CD4-positive, alpha-beta T cell treated with Interleukin-6 for 4 hours (primary cell): ENCODE results near the gene KIFBP.

Source experiments
- DNase-seq: peaks from one replicate; pipeline ENCODE4 v3.0.0-alpha.2; 2020; ENCODE audit warnings: mixed read lengths

Gene KIFBP

DNA sequence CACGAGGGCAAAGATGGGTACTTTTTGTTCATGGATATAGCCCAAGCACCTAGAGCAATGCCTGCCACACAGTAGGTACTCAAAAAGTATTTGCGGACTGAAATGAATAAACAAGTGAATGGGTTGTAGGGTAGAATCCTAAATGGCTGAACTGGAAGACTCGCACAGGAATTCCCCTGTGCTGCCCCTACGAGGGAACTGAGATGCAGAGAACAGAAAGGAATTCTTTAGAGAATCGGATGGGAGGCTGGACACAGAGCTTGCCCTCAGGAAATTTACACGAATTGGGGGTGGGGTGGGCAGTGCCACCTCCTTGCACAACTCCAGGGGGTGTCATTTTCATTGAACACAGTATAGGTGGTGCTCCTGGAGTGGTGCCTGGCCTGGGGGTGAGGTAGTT, 64.1 kb downstream of the KIFBP start:
- no peak for DNase-seq

DNA sequence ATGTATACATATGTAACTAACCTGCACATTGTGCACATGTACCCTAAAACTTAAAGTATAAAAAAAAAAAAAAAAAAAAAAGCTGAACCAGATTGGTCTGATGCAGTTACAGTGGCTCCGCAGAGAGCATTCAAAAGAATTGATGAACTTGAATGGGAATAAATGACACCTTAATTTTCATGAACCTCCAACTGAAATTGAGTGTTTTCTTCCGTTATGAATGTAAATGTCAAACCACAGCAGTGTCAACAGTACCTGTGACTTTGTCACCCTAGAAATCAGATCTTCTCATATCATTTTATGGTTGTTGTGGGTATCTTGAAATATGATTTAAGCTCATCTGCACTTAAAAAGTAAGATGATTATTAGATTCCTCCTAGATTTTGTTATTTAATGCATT, 66.6 kb downstream of the KIFBP start:
- no peak for DNase-seq

DNA sequence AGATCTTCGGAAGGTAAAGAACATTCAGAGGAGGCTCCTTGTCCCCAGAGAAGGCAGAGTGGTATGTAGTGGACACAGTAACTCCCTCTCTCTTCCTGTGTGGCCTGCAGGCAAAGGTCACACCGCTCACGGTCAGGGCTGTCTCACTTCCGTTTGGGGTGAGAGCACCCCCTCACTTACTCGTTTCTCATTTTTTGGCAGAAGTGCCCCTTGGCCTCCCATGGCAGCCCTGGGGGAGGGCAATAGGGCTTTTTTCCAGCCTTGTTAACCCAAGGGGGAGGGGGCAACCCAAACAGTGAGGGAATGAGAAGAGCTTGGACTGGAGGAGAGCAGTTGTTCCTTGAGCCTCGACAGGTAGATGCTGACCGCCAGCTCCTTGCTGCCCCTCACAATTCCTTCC, 67.5 kb downstream of the KIFBP start:
- no peak for DNase-seq

DNA sequence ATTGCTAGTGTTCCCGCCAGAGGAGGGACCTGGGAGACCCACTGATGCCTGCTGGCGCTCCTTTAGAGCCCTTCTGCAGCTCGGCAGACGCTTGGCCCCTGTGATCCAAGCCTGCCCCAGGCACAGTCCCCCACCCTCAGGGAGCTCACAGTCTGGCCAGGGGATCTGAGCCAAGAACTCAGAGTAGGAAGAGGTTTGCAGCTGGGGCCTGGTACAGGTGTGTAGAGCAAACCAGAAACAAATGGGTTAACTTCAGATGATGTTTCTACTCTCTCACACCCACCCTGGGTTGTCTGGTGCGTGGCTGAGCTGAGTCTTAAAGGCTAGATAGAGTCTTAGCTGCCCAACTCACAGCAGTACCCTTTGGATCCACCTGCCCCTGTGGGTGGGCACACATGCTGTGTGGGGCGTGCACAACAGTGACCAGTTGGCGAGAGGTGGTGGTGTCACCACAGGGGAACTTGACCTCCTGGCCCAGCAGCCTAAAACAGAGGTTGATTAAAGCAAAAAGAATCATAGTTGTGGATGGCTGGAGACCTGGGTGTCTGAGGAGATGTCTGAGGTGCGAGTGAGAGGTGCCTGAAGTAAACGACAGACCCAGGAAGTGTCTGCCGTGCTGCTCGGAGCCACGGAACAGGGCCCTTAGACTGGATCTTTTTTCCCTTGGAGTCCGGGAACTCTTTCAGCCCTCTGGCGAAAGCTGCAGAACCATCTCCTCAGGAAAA, 68.1 kb downstream of the KIFBP start:
- DNase-seq = no peak

DNA sequence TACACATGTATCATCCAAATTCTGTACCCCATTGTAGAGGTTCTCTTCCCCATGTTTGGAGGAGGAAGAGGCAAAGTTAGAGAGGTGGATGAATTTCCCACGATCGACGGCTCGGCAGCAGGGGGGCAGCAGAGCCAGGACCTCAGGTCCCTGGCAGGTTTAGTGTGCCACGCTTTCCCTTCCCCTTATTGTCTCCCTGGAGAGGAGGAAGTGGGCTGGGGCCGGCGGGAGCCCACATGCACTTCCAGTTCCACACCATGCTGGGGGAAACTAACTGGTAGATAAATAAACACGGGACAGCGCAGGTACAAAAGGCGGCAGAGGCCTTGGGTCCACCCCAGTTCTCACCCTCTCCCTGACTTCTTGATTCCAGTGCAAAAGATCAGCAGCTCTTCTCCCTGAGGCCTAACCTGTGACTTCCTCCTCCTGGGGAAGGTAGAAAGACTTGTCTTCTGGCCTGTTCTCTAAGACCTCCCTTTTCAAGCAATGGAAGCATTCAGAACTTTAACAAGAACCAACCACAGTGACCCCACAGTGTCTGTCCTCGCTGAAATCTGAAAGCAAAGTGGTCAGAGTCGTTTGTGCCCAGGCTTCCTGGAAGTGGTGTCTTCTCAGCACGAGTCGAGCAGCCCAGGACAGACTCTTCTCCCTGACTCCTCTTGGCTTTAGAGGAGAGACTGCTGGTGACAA, 68.8 kb downstream of the KIFBP start:
- DNase-seq = no peak

DNA sequence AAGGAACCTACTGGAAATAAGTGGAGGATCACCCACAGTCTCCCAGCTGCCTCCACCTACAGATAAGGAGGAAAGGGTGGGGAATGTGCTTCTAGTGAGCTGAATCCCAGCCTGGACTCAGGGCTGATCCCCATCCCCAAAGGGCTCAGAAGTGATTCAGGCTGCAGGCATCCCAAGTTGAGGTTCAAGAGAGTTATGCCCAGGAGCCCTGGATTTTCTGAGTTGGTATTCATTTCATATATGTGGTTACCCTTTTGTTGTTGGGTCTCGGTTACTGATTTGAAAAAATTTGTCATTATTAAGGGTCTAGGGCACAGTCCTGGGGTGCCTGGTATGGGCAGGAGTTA, 69.3 kb downstream of the KIFBP start:
- DNase-seq = no peak

DNA sequence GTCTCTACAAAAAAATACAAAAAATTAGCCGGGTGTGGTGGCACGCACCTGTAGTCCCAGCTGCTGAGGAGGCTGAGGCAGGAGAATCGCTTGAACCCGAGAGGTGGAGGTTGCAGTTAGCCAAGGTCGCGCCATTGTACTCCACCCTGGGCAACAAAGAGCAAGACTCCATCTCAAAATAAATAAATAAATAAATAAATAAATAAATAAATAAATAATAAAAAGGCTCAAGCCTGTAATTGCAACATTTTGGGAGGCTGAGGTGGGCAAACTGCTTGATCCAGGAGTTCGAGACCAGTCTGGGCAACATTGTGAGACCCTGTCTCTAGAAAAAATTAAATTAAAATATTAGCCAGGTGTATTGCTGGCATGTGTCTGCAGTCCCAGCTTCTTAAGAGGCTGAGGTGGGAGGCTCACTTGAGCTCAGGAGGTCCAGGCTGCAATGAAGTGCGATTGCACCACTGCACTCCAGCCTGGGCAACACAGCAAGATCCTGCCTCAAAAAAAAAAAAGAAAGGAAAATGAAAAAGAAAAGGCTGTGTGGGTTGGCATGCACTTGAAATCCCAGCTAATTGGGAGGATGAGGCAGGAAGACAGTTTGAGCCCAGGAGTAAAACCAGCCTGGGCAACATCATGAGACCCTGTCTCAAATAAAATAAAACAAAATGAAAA, 71.7 kb downstream of the KIFBP start:
- no peak for DNase-seq

DNA sequence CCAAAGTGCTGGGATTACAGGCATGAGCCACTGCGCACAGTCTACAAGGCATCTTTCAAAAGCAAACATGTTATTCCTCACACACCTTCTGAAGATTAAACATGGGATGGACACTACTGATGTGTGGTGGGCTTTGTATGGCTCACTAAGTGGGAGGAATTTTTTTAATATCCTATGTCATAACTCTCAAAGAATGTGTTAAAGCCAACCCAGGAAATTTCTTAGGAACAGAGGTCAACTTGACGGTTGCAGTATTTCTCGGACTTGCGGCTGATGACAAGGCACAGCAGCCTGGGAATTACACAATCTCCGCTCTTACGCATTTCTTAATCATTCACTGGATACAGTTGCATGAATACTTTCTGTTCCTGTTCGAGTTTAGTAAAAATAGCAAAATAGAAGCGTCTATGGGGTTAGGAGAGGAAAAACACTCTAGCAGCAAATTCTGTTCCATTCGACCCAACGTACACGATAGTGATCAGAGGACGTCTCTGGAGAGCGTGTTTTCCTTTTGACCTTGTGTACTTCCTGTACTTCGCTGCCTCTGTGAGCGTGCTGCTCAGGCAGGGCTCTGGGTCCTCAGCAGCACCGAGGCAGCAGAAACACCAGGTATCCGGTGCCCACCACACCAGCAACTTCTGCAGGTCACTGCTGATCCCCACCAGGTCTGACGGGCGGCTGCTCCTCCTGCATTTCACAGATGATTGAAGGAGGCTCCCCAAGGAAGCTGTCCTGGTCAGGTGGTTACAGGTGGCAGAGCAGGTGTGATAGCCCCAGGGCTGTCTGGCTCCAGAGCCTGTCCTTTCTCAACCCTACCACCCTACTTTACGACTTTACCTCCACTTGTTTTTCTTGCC, 72.9 kb downstream of the KIFBP start:
- peak; percentile 61 for DNase-seq

DNA sequence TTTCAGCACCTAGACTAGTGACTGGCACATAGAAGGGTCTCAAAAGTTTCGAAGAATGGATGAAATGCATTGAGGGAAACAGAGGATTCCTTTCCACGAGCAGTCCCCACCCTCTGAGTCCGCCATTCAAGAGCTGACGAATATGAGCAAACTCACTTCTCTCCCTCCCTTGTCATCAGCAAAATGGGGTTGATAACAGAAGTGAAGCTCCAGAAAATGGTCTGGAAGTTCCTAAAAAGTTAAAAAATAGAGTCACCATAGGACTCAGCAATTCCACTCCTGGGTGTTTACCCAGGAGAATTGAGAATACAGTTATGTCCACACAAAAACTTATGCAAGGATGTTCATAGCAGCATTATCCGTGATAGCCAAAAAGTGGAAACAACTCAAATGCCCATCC, 74.3 kb downstream of the KIFBP start:
- no peak for DNase-seq

DNA sequence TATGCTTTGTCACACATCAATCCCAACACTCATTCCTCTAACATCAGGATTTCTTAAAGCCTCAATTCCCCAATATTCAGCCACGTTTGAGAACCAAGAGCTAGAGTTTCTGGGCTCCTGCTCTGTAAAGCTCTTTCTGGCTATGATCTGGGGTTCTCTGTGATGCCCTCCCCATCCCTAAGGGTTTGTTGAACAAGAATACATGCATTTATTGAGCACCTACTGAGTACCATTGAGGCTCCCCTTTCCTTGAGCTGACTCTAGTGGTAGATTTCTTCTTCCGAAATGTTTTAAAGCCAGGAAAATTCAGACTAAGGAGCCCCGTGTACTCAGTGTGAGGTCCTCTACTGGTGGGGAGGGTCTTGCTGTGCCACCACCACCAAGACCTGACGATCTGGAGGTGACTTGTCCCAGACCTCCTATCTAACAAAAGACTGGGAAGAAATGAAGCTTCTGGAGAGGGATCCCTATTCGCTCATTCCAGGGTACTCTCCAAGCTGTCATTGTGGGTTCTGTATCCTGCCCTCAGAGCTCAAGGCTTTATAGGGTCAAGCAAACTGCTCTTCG, 76.2 kb downstream of the KIFBP start:
- no peak for DNase-seq

DNA sequence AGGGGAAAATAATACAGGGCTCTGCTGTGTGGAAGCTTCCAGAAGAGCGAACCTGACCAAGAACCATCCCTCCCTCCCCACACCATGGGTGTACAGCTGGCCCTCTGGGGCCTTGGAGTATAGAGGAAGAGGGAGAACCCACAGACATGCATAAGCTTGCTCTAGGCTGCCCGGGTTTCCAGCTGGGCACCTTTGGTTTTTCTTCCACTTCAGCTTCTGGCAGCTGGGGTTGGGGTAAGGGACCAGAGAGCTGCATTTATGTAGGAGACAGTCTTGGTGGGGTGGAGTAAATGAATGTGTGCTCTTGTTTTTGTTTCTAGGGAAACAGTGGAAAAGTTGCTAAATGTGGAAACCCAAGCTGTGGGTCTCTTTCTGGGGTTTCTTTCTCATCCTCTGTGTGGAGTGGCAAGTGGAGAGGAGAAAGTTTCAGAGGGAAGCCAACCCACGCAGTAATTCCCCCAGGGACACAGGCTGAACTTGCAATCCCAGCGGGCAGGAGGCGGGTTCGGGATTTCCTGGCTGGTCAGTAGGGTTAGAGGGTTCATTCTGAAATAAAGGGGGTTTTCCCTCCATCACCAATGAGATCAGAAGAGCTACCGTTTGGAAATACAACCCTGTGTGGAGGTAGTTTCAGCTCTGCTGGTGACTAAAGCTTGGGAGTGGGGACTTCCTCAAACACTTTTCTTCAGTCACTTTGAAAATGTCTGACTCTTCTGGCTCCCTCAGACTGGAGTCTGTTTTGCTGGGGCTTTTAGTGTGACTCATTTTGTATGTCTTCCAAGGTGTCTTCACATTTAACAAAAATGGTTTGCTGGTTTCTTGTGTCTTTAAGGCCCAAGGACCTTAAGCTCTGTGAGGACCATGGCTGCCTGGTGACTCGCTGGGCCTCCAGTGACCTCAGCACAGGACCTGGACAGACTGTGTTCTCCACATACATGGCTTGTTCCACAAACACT, 77.1 kb downstream of the KIFBP start:
- no peak for DNase-seq
